Heart left ventricle (tissue), 16 donors: ENCODE data around the gene BTBD17. TPM values are rescaled to one million over a fixed set of nuclear protein-coding genes. Genes with fewer than 3 reads are reported as not detected.

Experiments
- ATAC-seq, 4 donors: fragments of 200-7000 bp; cut with Tn5 transposase; one replicate each; pipeline ENCODE4 v1.9.1; 2020 to 2022; ENCODE audit warnings: moderate library complexity in 4 of 4, mild to moderate bottlenecking in 3 of 4, moderate number of reproducible peaks in 1 of 4
- DNase-seq, 5 donors: peaks; one replicate each; pipeline ENCODE4 v3.0.0-alpha.2; 2020
- H3K27ac ChIP-seq, 12 donors: fragments of 200-600 bp; sonication (generic) in 4 of 12; one replicate each; pipeline versions ENCODE4 v1.5.0 to v1.8.0; 2016 to 2022; ENCODE audit warnings: mild to moderate bottlenecking in 2 of 12
- H3K27me3 ChIP-seq, 9 donors: fragments of 200-600 bp; sonication (generic) in 2 of 9; one replicate each; pipeline versions ENCODE4 v1.5.1 to v1.8.0; 2016 to 2022; ENCODE audit warnings: mild to moderate bottlenecking in 3 of 9
- H3K36me3 ChIP-seq, 9 donors: fragments of 200-600 bp; sonication (generic) in 2 of 9; one replicate each; pipeline versions ENCODE4 v1.5.0 to v1.8.0; 2018 to 2022; ENCODE audit warnings: mild to moderate bottlenecking in 2 of 9
- H3K4me1 ChIP-seq, 12 donors: fragments of 200-600 bp; sonication (generic) in 4 of 12; one replicate each; pipeline versions ENCODE4 v1.5.0 to v1.8.0; 2016 to 2022; ENCODE audit warnings: mild to moderate bottlenecking in 3 of 12
- H3K4me3 ChIP-seq, 12 donors: fragments of 200-600 bp; sonication (generic) in 4 of 12; one replicate each; pipeline versions ENCODE4 v1.5.0 to v1.8.0; 2017 to 2022; ENCODE audit warnings: mild to moderate bottlenecking in 9 of 12, moderate library complexity in 4 of 12
- H3K9me3 ChIP-seq, 12 donors: fragments of 200-600 bp; sonication (generic) in 4 of 12; one replicate each; pipeline versions ENCODE4 v1.5.0 to v1.8.0; 2016 to 2022; ENCODE audit warnings: mild to moderate bottlenecking in 1 of 12
- POLR2A ChIP-seq, 2 donors: fragments of 450-650 bp; IDR thresholded peaks; one replicate each; pipeline ENCODE4 v1.6.1; 2017; ENCODE audit warnings: antibody characterized with exemption in 2 of 2, mild to moderate bottlenecking in 2 of 2, moderate library complexity in 2 of 2
- WGBS, 4 donors: extraction: QIAGEN DNeasy Blood & Tissue Kit in 2 of 4; methylation state at CpG; one replicate each; pipeline versions ENCODE4 v1.1.5 to v1.1.7; 2013 to 2018; 5-methylcytosine and 5-hydroxymethylcytosine counted together
- intact Hi-C, 10 donors: fragments of 100-400 bp; cut with DNase I; formaldehyde crosslinking; loops; one replicate each; pipeline versions ENCODE4 v1.11.1 to v1.14.2; 2022
- polyA plus RNA-seq, 2 donors: library from polyadenylated mRNA; stranded (reverse); fragments of 200-250 nt; gene quantifications; one replicate each; pipeline ENCODE4 v1.2.3, GENCODE V29; 2013
- total RNA-seq, 9 donors: library from RNA; depleted of rRNA in 2 of 9; stranded (reverse); fragments of >200 nt in 2 of 9; fragmentation: NEBNext Ultra II Directional in 3 of 9; extraction: Animal tissue kit (Norgen Biotek cat#: 25700) in 3 of 9; gene quantifications; one replicate each; pipeline versions ENCODE4 v1.1.0 to v1.2.4, GENCODE V29; 2016 to 2023
- TF ChIP-seq, protein P1 (sequence below), 12 donors: fragments of 200-600 bp; sonication (generic) in 4 of 12; IDR thresholded peaks; one replicate each; pipeline versions ENCODE4 v1.5.0 to v1.8.0; 2018 to 2022; ENCODE audit warnings: antibody characterized with exemption in 12 of 12, mild to moderate bottlenecking in 5 of 12
- donor health status: ischemic (EF 13 %, LVEDD 7.1; RV severe dilation, severe dysfunction).
- donor health status: healthy with polysubstance abuse.
- donor health status: DM: no; HTN: yes; CAD: no.
- donor health status: DM: no; HTN: no; CAD: no.
- donor health status: ischemic (EF 25% LVEDD 6.9; RV normal size, moderate dysfunction).
- donor health status: ischemic (EF 25% LVEDD 5.7; RV mildly dilated, moderate dysfunction).
- donor health status: healthy.
- donor health status: DM: yes; HTN: yes; CAD: no.
- donor health status: ischemic (EF 35%, LVEDD 5.7; RV mildly dilated, moderate dysfunction).
- donor health status: nonischemic (EF 11% LVEDD 7.7; RV severe dilation, severe dysfunction).
- donor health status: DM: yes; HTN: yes; CAD: no.
- donor health status: PGD.
- donor health status: ischemic (EF 29% LVEDD 5.4; RV normal size, mild dysfunction).
- donor health status: nonischemic (EF 23%, LVEDD 6.1; RV moderate dilation, normal function).

BTBD17 gene
- total and polyA plus RNA-seq, 11 donors, result not detected

DNA sequence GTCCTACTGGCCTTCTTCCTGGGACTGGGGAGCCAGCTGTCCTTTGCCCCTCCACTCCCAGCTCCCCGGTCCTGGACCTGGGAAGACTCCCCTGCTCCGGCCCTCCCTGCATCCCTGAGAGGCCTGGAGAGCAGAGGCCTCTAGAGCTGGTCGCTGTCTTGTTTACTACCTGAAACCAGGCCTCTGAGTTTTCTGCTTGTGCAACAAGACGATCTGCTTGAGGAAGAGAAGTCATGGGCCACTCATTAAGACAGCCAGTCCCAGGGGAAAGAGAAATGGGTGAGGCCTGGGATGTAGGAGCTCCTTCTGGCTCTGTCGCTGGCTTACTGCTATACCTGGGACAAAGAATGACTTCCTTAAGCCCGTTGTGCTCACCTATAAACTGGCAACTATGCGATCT is 40.4 kb upstream of the BTBD17 start:
- Histone ChIP-seq H3K9me3 (no peaks in the 10 kb centered on the region), H3K4me3 (no peak overlapping the region), H3K36me3 (no peaks in the 10 kb centered on the region), H3K27ac (no peak overlapping the region), H3K27me3 (no peaks in the 10 kb centered on the region), H3K4me1 (peaks cover 0 to 3% (median 0%) of the 10 kb centered on the region in 12 donors)
- TF ChIP-seq, protein P1, sequence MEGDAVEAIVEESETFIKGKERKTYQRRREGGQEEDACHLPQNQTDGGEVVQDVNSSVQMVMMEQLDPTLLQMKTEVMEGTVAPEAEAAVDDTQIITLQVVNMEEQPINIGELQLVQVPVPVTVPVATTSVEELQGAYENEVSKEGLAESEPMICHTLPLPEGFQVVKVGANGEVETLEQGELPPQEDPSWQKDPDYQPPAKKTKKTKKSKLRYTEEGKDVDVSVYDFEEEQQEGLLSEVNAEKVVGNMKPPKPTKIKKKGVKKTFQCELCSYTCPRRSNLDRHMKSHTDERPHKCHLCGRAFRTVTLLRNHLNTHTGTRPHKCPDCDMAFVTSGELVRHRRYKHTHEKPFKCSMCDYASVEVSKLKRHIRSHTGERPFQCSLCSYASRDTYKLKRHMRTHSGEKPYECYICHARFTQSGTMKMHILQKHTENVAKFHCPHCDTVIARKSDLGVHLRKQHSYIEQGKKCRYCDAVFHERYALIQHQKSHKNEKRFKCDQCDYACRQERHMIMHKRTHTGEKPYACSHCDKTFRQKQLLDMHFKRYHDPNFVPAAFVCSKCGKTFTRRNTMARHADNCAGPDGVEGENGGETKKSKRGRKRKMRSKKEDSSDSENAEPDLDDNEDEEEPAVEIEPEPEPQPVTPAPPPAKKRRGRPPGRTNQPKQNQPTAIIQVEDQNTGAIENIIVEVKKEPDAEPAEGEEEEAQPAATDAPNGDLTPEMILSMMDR (IDR thresholded peaks at IDR 0.05), result no peak
- no peak for TF ChIP-seq POLR2A (IDR thresholded peaks at IDR 0.05)
- 88 to 92% (median 89%) methylated on average over 7 of the region's 7 CpGs for WGBS, 4 donors
- ATAC-seq (no peak), DNase-seq (no peak)
- intact Hi-C loops, result no loop called here

DNA sequence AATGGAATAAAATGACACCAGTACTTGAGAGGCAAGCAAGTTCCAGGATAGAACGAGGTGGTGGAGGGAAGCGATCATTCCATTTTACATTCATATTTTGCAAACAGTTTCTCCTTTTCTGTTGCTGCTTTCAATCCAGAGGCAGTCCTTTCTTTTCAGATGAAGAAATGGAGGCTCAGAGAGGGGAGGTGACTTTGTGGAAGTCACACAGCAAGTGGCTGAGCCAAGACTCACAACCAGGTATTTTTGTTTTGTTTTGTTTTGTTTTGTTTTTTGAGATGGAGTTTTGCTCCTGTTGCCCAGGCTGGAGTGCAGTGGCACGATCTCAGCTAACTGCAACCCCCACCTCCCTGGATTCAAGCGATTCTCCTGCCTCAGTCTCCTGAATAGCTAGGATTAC is 34.9 kb upstream of the BTBD17 start:
- H3K27me3 ChIP-seq, result no peaks in the 10 kb centered on the region
- WGBS, 4 donors, result 78 to 95% (median 93%) methylated on average over 4 of the region's 4 CpGs
- peaks cover 0 to 9% (median 1%) of the 10 kb centered on the region in 12 donors for H3K4me1 ChIP-seq
- H3K4me3 ChIP-seq, result no peak overlapping the region
- H3K36me3 ChIP-seq, result no peaks in the 10 kb centered on the region
- no peaks in the 10 kb centered on the region for H3K9me3 ChIP-seq
- TF ChIP-seq, protein P1 (IDR thresholded peaks at IDR 0.05), result no peak
- TF ChIP-seq POLR2A (IDR thresholded peaks at IDR 0.05), result no peak
- intact Hi-C loops, result no loop called here
- DNase-seq (peak in 1 of 5 donors; percentile 2), ATAC-seq (no peak)
- H3K27ac ChIP-seq, result no peak overlapping the region

DNA sequence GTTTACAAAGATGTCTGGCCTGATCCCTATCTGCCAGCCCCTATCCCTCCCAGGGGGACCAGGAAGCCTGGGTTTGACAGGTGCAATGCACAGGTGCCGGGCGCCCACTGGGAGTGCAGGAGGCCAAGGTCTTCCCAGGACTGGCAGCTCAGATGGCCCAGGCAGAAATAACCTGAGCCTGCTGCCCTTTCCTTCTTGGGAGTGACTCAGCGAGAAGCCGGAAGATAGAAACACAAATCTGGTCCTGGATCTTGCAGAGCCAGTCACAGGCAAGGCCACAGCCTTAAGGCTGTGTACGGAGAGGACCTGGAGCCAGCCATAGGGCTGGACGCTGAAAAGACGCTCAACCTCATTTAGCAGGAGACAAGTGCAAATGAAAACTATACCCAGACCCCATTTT is 33.3 kb upstream of the BTBD17 start:
- peak in 1 of 4 donors; percentile 33 for ATAC-seq
- peak in 1 of 5 donors; percentile 33 for DNase-seq
- Histone ChIP-seq H3K4me1 (peaks cover 0 to 11% (median 3%) of the 10 kb centered on the region in 12 donors), H3K36me3 (no peaks in the 10 kb centered on the region), H3K27ac (no peak overlapping the region), H3K9me3 (no peaks in the 10 kb centered on the region), H3K27me3 (no peaks in the 10 kb centered on the region), H3K4me3 (no peak overlapping the region)
- intact Hi-C loops, result loop anchor here in 1 of 10 donors (5.0 kb wide), 1 partner anchor 32 kb away; no protein-coding TSS in a partner anchor
- TF ChIP-seq POLR2A (IDR thresholded peaks at IDR 0.05), result no peak
- TF ChIP-seq, protein P1 (IDR thresholded peaks at IDR 0.05), result no peak
- WGBS, 4 donors, result 93 to 100% (median 95%) methylated on average over 4 to 7 of the region's 7 CpGs

DNA sequence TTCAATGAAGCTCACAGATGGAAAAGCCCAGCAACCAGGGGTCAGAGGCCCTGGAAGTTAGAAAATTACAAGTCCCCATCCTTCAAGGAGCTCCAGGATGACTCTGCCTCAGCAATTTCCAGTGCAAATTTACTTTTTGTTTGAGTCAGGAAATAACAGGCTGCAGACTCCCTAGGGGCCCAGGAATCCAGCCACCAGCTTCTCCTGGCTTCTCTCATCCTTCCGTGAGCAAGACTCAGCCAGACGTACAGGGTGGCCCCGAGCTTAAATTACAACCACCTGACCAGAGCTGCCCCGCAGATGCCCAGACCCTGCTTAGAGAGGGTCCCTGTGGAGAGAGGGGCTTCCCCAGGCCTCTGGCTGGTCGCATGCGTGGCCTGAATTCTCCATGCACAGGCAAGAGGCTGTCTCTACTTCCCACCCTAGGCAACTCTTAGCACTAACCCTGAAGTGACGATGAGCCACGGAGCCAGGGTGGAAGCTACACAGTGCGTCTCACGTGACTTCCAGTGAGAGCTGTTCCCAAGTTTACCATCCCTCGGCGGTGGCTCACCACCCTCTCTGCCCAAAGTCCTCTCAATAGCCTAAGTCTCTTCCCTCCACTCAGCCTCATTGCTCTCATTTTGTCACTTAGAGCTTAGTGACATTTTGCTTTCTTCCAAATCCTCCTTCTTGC is 32.7 kb upstream of the BTBD17 start:
- ATAC-seq (peak in 2 of 4 donors; percentile 20 to 36), DNase-seq (no peak)
- no peak for TF ChIP-seq POLR2A (IDR thresholded peaks at IDR 0.05)
- TF ChIP-seq, protein P1 (IDR thresholded peaks at IDR 0.05), result no peak
- 71 to 73% (median 72%) methylated on average over 9 to 12 of the region's 12 CpGs for WGBS, 4 donors
- Histone ChIP-seq H3K9me3 (no peaks in the 10 kb centered on the region), H3K36me3 (no peaks in the 10 kb centered on the region), H3K4me3 (no peak overlapping the region), H3K27me3 (no peaks in the 10 kb centered on the region), H3K27ac (no peak overlapping the region), H3K4me1 (peaks cover 0 to 11% (median 3%) of the 10 kb centered on the region in 12 donors)
- intact Hi-C loops, result loop anchor here in 1 of 10 donors (5.0 kb wide), 1 partner anchor 33 kb away; no protein-coding TSS in a partner anchor
